IPS DF 4.7 (cell line): ENCODE measurements around the gene TMEM198.

ENCODE experiments used
- DNase-seq: peaks from one replicate; pipeline ENCODE4 v3.0.0-alpha.2; 2013; ENCODE audit warnings: low spot score; ENCODE audit errors: extremely low read depth

Gene TMEM198

DNA sequence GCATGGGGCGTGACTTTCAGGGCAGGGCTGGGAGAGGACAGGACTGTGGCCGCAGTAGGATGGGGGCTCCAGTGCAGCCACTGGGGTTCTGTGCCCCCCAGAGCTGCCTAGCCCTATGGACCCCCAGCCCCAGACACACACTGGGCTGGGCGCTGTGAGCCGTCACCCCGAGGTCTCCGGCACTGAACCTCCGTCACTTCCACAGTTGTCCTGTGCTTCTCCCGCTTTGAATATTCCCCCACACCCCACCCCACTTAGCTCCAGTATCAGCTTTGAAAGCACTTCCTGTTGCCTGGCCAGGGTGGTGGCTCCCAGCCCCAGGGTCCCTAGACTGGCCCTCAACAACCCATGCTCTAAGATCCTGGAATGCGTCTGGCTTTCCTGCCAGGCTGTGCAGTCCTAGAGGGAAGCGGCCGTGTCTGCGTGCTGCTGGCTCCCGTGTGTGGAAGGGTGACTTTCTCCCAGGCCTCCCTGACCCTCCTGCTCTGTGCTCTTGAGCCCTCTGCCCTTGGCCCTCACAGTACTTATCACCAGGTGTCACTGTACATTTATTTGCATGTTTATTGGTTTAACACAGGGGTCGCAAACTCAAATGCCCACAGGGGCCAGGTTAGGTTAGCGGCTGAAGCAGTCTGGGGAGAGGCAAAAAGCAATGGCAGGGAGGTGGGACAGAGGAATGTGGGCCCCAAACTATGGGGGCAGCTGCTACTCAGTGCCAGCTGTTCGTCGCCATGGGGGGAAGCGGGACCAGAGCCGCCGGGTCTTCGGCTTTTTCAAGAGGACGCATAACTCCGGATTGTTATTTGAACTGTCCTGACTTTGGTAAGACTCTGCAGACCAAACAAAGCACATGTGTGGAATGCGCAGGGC lies 17.6 kb downstream of the TMEM198 start:
- no peak for DNase-seq

DNA sequence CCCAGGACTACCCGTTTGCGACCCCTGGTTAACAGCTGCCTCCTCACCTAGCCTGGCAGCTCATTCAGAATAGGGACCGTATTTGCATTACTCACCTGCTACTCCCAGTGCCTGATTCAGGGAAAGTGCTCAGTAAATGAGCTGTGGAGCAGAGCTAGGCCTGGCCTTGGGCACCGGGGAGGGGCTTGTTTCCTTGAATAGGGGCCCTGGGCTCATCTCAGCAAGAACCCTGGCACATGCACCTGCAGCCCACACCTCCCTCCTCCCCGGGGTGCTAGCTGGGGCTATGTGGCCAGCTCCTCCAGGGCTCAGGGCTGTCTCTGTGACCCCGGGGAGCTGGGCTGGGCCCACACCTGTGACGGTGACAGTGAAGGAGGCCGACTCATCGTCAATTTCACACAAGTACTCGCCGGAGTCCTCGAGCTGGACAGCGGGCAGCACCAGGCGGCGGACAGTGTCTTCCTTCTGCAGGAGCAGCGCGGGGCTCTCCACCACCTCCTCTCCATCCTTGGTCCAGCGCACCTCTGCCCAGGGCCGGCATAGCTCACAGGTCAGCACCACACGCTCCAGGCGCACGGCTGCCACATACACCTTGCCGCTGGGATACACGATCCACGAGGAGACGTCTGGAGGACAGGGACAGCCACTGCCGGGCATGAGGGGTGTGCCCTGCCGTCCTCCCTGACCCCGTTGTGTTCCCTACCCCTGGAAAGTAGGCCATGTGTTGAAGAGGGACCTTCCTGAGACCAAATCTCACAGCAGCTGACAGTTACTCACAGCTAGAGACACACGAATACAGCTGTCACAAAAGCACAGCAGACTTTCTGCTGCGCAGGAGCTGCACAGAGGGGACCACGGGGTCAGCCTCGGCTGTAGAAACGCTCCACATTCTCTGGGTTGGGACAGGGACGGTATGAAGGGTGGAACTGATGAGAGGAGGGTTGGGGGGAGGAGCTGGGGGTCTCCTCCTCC lies 18.5 kb downstream of the TMEM198 start:
- no peak for DNase-seq

DNA sequence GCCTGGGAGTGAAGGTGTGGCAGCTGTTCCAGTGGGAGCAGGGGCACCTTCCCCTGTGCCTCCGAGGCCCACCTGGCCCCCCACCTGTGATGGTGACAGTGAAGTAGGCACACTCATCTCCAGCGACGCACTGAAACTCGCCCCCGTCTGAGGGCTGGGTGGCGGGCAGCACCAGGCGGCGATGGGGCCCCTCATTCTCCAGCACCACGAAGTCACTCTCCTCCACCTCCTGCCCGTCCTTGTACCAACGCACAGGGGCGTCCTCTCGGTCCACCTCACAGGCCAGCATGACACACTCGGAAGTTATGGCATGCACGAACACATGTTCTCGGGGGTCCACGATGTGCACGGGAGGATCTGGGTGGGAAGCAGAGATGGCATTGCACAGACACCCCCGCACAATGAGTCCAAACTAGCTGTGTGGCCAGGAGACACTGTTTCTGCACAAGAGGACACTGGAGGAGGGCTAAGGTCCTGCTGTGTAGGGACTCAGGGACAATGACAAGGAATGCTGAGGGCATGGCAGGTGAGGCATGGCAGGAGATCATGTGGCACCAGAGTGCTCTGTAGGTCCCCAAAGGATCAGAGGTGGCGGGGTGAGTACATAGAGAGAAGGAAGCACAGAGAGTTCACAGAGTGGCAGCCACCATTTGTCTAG lies 19.6 kb downstream of the TMEM198 start:
- no peak for DNase-seq

DNA sequence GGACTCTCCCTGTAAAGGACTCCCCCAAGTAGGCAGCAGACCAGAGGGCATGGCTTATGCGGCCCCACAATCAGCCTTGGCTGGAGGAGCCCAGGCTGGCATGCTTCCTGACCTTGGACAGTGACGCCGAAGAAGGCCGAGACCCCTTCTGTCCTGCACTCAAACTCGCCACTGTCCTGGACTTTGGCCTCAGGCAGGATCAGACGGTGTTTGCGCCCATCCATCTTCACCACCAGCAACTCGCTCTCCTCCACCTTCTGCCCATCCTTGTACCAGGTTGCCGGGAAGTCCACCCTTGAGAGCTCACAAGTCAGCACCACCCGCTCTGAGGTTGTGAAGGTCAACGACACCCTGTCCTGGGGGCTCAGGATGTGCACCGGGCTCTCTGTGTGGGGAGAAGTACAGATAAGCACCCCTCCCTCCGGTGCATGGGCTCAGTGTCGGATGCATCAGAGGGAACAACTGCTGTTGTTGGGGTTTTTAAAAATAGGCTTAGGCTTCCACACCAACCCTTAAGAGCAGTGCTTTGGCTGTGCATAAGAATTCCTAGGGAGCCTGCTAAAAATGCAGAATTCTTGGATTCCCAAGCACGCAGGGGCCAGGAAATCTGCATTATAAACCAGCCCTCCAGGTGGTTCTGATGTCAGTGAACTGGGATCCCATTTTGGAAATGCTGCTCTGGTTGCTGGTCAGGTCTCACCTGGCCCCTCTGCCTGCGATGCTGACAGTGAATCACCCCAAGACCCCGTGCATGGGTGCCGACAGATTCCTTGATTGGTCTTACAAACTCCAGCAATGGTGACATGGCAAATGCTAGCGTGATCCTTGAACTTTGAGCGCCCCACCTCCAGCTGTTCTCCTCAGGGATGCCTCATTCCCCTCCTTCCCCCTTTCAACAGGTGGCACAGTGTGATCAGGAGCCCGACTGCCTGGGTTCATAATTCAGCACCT lies 21.6 kb downstream of the TMEM198 start:
- DNase-seq = no peak

DNA sequence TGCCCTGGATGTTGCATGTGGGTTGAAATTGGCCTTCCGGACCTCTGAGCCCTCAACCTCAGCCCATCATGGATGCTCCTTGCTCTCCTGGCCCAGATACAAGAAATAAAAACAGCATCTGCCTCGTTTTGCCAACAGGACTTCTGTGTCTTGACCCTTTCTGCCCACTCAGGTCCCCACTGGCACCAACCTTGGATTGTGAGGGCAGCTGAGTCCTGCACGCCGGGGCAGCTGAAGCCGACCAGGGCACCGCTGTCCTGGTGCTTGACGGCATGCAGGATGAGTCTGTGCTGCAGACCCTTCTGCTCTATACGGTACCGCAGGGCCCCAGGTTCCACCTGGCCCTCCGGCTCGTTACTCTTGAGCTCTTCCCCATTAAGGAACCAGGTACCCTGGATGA lies 22.8 kb downstream of the TMEM198 start:
- DNase-seq = no peak

DNA sequence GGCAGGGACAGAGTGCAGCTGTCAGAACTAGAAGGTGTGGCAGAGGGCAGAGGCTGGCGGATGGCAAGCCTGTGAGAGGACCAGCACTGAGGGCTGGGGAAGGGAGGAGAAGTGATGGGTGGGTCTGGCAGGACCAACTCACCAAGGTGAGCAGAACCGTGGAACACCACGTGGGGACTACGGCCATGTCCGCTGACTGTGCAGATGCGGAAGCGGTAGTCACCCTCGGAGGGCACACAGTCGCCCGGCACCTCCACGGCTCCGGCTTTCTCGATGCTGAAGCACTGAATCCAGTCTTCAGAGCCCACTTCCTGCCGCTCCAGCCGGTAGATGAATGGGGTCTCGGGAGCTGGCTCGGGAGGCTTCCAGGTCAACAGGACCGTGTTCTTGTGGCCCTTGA lies 23.3 kb downstream of the TMEM198 start:
- no peak for DNase-seq

DNA sequence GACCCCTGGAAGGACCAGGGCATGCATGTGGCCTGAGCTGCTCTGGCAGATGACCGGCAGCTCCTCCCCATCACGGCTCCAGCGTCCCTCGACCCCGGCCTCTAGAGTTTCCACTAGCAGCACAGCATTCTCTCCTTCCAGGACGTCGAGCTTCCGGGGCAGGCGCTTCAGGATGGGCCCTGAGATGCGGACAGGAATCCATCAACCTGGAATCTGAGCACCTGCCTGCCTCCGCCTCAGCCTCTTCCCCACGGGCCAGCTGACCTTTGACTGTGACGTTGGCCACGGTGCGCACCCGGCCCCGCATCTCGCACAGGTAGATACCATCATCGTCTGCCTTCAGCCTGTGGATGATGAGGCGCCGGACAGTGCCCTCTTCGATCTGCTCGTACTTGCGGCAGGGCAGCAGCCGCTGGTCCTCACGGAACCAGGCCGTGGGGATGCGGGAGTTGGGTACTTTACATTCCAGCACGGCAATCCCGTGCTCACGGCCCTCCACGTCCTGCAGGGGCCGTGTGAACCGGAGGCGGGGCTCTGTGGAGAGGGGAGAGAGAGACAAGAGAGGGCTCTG lies 24.0 kb downstream of the TMEM198 start:
- no peak for DNase-seq

DNA sequence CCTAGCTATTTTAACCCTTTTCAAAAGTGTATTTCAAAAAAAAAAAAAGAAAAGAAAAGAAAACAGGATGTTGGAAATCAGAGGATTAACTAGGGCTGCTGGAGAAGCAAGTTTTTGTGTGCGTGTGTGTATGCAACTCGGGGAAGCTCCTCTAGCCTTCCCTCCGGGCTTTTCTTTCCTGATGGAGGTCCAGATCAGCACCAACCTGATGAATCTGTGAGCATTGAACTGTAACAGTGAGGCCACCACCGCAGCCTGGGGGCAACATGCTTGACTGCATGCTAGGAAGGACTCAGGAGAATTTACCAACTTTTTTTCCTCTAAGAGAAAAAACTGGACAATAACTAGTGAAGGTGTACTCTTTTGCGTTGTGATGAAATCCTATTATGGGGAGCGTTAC lies 25.2 kb downstream of the TMEM198 start:
- DNase-seq = no peak

DNA sequence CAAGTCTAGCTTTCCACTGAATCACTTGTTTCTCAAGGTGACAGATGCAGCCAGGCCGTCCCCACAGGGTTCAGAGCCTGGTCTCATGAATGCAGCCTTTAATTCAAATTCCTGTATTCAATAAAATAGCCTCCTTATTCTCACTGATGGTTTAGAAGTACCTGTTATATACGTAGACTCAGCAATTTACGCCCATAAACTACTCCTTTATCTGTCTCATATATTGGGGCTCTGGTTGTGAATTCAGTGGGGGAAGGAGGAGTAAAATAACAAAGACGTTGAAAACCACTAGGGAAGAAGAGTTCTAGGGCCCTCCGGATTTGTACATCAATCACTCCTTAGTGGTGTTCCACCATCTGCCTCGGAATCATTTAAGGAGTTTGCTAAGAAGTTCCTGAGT lies 25.8 kb downstream of the TMEM198 start:
- DNase-seq = no peak

DNA sequence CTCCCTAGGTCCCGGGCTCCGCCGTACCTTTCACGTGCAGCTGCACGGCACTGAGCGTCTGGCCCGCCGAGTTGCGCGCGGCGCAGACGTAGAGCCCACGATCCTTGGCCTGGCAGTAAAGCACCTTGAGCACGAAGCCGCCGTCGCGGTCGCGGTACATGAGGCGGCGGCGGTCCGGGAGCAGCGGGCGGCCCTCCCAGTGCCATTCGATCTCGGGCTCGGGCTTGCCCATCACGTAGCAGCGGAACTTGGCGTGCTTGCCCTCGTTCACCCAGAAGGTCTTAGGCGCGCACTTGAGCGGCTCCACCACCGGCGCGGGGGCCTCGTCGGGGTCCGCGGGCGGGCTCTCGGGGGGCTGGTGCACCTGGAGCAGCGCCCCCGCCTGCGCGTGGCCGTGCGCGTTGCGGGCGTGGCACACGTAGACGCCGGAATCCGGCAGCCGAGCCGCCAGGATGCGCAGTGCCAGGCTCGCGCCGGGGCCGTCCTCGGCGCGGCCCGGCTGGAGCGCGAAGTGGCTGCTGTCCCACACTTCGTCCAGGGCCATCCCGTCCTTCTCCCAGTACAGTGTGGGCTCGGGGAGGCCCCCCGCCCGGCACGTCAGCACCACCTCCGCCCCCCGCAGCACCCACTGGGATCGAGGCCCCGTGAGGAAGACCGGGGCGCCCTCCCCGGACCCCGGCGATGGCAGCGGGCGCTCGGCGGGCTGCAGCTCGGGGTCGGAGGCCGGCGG lies 26.5 kb downstream of the TMEM198 start:
- no peak for DNase-seq

DNA sequence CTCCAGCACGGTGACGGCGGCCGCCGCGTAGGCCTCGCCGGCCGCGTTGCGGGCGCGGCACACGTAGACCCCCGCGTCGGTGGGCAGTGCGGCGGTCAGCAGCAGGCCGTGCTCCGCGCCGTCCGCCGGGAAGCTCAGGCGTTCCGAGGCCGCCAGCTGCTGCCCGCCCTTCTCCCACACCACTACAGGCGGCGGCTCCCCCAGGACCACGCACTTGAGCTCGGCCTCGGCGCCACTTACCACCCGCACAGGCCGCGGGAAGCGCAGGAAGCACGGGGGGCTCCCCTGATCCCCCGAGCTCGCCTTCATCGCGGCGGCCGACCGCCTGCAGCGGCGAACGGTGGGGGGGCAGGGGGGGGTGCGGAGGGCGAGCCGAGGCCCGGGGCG lies 27.1 kb downstream of the TMEM198 start:
- no peak for DNase-seq

DNA sequence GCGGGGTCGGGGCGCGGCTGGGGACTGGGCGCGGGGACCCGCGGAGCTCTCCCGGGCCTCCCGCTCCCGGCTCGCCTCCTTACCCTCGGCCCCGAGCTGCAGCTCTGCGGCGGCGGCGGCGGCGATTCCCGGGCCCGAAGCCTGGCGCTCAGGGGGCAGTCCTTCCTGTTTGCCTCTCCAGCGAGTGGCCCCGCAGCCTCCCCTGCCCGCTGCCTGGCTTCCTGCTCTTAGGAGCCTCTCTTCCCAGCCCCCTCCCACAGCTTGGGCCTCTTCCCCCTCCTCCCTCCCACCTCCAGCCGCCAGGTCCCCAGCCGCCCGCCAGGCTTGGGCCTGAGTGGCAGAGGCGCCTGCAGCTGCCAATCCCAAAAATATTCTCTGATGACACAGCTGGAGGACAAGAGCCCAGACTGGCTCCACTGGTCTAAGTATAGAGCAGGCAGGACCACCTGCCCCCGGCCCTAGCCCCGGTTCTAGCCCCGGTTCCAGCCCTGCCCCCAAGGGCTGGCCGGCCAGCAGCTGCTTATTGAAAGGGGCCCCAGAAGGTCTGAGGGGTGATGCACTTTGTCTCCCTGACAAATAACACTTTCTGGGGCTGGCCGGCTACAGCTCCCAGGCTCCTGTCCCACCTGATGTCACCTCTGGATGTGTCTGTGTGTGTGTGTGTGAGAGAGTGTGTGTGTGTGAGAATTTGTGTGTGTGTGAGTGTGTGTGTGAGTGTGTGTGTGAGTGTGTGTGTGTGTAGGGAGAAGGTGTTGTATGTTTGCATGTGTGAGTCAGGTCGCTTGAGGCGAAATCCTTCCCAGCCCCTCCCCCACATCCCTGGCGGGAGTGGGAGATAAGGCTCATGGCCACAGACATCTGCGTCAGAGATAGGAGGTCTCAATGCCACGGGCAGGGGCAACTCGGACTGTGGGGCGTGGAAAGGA lies 27.7 kb downstream of the TMEM198 start, which contains the start of gene OBSL1:
Gene OBSL1 (minus strand): TSS at position 229 of the 926 bp plus-strand sequence. CDS start 307 bp downstream, outside the sequence.
- DNase-seq = no peak

DNA sequence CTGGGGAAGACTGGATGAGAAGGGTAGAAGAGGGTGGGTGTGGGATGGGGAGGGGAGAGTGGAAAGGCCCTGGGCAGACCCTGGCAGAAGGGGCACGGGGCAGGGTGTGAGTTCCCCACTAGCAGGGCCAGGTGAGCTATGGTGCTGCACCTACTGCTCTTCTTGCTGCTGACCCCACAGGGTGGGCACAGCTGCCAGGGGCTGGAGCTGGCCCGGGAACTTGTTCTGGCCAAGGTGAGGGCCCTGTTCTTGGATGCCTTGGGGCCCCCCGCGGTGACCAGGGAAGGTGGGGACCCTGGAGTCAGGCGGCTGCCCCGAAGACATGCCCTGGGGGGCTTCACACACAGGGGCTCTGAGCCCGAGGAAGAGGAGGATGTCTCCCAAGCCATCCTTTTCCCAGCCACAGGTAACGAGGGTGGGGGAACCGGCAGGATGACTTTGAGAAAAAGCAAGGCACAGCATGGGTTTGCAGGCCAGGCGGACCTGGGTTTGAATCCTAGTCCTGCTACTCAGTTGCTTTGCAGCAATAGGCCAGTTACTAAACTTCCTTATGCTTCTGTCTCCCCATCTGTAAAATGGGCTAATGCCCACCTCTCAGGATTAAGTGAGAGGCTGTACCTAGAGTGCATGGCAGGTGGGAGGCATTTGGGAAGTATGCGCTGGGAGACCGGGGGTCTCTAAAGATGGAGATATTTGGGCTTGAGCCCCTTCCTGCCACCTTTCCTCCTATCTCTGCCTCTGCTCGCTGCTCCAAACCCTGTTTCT lies 28.6 kb downstream of the TMEM198 start, which contains the start of gene INHA:
Gene INHA (plus strand): TSS at position 74 of the 765 bp plus-strand sequence. CDS start 65 bp downstream, at position 139.
- DNase-seq = no peak

DNA sequence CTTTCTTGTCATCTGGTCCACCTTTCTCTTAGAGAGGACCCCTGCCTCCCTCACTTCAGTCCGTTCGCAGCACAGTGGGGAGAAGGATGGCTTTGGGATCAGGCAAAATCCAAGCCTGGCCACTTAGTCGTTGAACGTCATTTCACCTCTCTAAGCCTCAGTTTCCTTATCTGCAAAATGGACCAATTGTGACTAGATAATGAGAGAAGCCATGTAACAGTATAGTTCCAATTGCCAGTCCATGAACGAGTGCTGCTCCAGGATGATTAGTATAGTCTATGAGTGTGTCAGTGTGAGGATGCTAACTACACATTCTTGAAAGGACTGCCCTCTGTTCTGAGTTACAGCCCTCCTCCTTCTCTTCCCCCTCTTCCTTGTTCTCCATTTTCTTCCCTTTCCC lies 29.3 kb downstream of the TMEM198 start:
- no peak for DNase-seq

DNA sequence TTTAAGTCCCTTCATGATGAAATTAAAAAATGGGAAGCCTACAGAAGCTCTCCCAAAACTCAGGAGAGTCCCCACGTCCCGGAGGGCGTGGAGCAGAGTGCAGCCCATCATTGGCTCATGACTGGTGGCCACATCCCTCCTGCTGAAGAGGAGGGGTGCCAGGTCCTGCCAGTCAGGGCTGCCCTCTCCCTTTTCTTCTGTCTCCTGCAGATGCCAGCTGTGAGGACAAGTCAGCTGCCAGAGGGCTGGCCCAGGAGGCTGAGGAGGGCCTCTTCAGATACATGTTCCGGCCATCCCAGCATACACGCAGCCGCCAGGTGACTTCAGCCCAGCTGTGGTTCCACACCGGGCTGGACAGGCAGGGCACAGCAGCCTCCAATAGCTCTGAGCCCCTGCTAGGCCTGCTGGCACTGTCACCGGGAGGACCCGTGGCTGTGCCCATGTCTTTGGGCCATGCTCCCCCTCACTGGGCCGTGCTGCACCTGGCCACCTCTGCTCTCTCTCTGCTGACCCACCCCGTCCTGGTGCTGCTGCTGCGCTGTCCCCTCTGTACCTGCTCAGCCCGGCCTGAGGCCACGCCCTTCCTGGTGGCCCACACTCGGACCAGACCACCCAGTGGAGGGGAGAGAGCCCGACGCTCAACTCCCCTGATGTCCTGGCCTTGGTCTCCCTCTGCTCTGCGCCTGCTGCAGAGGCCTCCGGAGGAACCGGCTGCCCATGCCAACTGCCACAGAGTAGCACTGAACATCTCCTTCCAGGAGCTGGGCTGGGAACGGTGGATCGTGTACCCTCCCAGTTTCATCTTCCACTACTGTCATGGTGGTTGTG lies 30.9 kb downstream of the TMEM198 start:
- DNase-seq = no peak
